Measurements from ENCODE around the gene ZNRD2. TPM values are rescaled to one million over a fixed set of nuclear protein-coding genes. Genes with fewer than 3 reads are reported as not detected.

ZNRD2 gene
- total RNA-seq, 1 donor from 2014 or later = 68.5 TPM

DNA sequence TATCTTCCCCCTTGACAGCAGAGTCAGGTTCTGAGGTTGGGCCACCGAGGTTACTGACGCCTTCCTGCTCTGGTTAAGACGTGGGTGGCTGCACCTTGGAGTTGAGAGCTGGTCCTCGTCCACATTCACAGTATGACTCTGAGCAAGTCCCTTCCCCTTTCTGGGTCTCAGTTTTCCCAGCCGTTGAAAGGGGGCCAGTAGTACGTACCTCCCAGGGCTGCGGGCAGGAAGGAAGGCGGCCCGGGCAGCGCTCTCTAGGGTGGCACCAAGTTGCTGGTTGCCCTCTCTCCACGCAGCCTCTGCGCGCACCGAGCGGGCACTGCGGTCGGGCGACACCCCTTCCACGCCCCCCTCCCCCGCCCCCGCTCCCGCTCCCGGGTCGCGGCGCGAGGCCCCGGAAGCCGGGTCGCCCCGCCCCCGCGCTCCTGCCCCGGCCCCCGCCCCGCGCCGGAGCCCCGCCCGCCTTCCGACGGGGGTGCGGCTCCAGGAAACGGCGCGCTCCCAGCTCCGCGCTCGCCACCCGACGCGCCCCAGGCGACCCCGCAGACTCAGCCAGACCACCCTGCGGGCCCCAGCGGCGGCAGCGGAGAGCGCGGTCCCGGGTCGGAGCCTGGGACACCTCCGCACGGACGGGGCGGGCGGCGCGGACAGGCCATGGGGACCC lies 5.4 kb downstream of the ZNRD2 start, which contains the start of gene EHBP1L1:
Gene EHBP1L1 (plus strand): TSS at position 486 of the 664 bp plus-strand sequence. CDS start 250 bp downstream, outside the sequence.
- Histone ChIP-seq H3K4me3 (peak within 1 kb of the TSS; percentile 81 to 98), H3K9me3 (no peaks in the 10 kb centered on the region), H3K36me3 (peaks cover 1 to 15% of the 10 kb centered on the region in 2 donors), H3K4me1 (peaks cover 73% of the 10 kb centered on the region), H3K27me3 (no peaks in the 10 kb centered on the region), H3K27ac (peak within 1 kb of the TSS; percentile 93)
- DNase-seq (ENCODE audit: extremely low spot score in 2 of 2) = no peak
- intact Hi-C loops (cut with DNase I) = no loop called here
- no peak for TF ChIP-seq POLR2A (IDR thresholded peaks at IDR 0.05)
- peak in 1 of 2 donors; percentile 56 for TF ChIP-seq POLR2AphosphoS5 (IDR thresholded peaks at IDR 0.05; ENCODE audit: insufficient read depth in 1 of 2, low read depth in 1 of 2)
- TF ChIP-seq, protein P1, sequence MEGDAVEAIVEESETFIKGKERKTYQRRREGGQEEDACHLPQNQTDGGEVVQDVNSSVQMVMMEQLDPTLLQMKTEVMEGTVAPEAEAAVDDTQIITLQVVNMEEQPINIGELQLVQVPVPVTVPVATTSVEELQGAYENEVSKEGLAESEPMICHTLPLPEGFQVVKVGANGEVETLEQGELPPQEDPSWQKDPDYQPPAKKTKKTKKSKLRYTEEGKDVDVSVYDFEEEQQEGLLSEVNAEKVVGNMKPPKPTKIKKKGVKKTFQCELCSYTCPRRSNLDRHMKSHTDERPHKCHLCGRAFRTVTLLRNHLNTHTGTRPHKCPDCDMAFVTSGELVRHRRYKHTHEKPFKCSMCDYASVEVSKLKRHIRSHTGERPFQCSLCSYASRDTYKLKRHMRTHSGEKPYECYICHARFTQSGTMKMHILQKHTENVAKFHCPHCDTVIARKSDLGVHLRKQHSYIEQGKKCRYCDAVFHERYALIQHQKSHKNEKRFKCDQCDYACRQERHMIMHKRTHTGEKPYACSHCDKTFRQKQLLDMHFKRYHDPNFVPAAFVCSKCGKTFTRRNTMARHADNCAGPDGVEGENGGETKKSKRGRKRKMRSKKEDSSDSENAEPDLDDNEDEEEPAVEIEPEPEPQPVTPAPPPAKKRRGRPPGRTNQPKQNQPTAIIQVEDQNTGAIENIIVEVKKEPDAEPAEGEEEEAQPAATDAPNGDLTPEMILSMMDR (IDR thresholded peaks at IDR 0.05) = no peak

- Histone ChIP-seq H3K9me3 (no peaks in the 10 kb centered on the region), H3K36me3 (peaks cover 3 to 22% of the 10 kb centered on the region in 2 donors), H3K4me1 (peaks cover 67% of the 10 kb centered on the region), H3K4me3 (peak overlapping the region; percentile 81 to 98), H3K27me3 (no peaks in the 10 kb centered on the region), H3K27ac (peak overlapping the region; percentile 93)
- DNase-seq (ENCODE audit: extremely low spot score in 2 of 2) = no peak
- no peak for TF ChIP-seq POLR2AphosphoS5 (IDR thresholded peaks at IDR 0.05; ENCODE audit: insufficient read depth in 1 of 2, low read depth in 1 of 2)
- TF ChIP-seq POLR2A (IDR thresholded peaks at IDR 0.05) = no peak
- TF ChIP-seq, protein P1 (IDR thresholded peaks at IDR 0.05) = no peak
- intact Hi-C loops (cut with DNase I) = no loop called here
These were observed 6.1 kb downstream of the ZNRD2 start for GRCh38 chr11:65576232-65576866.

GRCh38 chr11:65576867-65577755 lies 6.8 kb downstream of the ZNRD2 start:
- H3K27me3 ChIP-seq = no peaks in the 10 kb centered on the region
- DNase-seq (ENCODE audit: extremely low spot score in 2 of 2) = no peak
- H3K4me1 ChIP-seq = peaks cover 59% of the 10 kb centered on the region
- intact Hi-C loops (cut with DNase I) = no loop called here
- H3K9me3 ChIP-seq = no peaks in the 10 kb centered on the region
- peak overlapping the region; percentile 81 to 98 for H3K4me3 ChIP-seq
- peak overlapping the region; percentile 93 for H3K27ac ChIP-seq
- peaks cover 3 to 29% of the 10 kb centered on the region in 2 donors for H3K36me3 ChIP-seq
- peak; percentile 38 to 73 for TF ChIP-seq POLR2AphosphoS5 (IDR thresholded peaks at IDR 0.05; ENCODE audit: insufficient read depth in 1 of 2, low read depth in 1 of 2)
- TF ChIP-seq, protein P1 (IDR thresholded peaks at IDR 0.05) = no peak
- TF ChIP-seq POLR2A (IDR thresholded peaks at IDR 0.05) = no peak

- intact Hi-C loops (cut with DNase I) = no loop called here
- Histone ChIP-seq H3K4me3 (peak overlapping the region; percentile 81 to 98), H3K4me1 (peaks cover 58% of the 10 kb centered on the region)
These were observed 7.5 kb downstream of the ZNRD2 start for GRCh38 chr11:65577756-65578109.

More at GRCh38 chr11:65577756-65578109, 7.5 kb downstream of the ZNRD2 start:
- Histone ChIP-seq H3K27me3 (no peaks in the 10 kb centered on the region), H3K36me3 (peaks cover 3 to 32% of the 10 kb centered on the region in 2 donors), H3K9me3 (no peaks in the 10 kb centered on the region), H3K27ac (peak overlapping the region; percentile 93)
- TF ChIP-seq POLR2A (IDR thresholded peaks at IDR 0.05) (no peak), POLR2AphosphoS5 (IDR thresholded peaks at IDR 0.05; ENCODE audit: insufficient read depth in 1 of 2, low read depth in 1 of 2) (no peak)
- TF ChIP-seq, protein P1 (IDR thresholded peaks at IDR 0.05) = no peak
- DNase-seq (ENCODE audit: extremely low spot score in 2 of 2) = no peak

All from vagina (tissue), 2 donors.